GM12892 (cell line): ENCODE measurements around the gene GNAO1.

Experiments used
- POLR2A ChIP-seq: IDR thresholded peaks from 2 replicates; pipeline ENCODE4 v1.6.1; 2011; ENCODE audit warnings: low read depth, low read length, control low read depth
- POLR2AphosphoS5 ChIP-seq: IDR thresholded peaks from 2 replicates; pipeline ENCODE4 v1.6.1; 2011; ENCODE audit warnings: low read depth, low read length, control low read depth
- TAF1 ChIP-seq: IDR thresholded peaks from 2 replicates; pipeline ENCODE4 v1.6.1; 2011; ENCODE audit warnings: low read depth, mild to moderate bottlenecking, control low read depth, low read length, borderline replicate concordance

GRCh38 chr16:56275801-56276200 is 84.5 kb downstream of the GNAO1 start:
- TF ChIP-seq POLR2A (no peak), TAF1 (no peak), POLR2AphosphoS5 (no peak)
